ENCODE results near the gene MUC20. TPM values are rescaled to one million over a fixed set of nuclear protein-coding genes. Genes with fewer than 3 reads are reported as not detected.

Gene MUC20
- total and polyA plus RNA-seq, 9 of the 15 experiments (the other 6 are each of a cell fraction or from before 2014, with no cell fraction given): 0.03 to 0.23 (median 0.15) TPM; not detected in 3

GRCh38 chr3:195761567-195762248, 40.9 kb downstream of the MUC20 start (continued):
- TF ChIP-seq AFF4 (CRISPR knock-in tag; IDR thresholded peaks at IDR 0.05): no peak
- TF ChIP-seq, protein P1, sequence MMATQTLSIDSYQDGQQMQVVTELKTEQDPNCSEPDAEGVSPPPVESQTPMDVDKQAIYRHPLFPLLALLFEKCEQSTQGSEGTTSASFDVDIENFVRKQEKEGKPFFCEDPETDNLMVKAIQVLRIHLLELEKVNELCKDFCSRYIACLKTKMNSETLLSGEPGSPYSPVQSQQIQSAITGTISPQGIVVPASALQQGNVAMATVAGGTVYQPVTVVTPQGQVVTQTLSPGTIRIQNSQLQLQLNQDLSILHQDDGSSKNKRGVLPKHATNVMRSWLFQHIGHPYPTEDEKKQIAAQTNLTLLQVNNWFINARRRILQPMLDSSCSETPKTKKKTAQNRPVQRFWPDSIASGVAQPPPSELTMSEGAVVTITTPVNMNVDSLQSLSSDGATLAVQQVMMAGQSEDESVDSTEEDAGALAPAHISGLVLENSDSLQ (IDR thresholded peaks at IDR 0.05): no peak
- TF ChIP-seq HIVEP1 (CRISPR knock-in tag; IDR thresholded peaks at IDR 0.05): no peak
- no peak for TF ChIP-seq CSDE1 (IDR thresholded peaks at IDR 0.05)
- no peak for TF ChIP-seq ZBTB40 (IDR thresholded peaks at IDR 0.05)
- no peak for TF ChIP-seq ZBTB40 (CRISPR knock-in tag; IDR thresholded peaks at IDR 0.05)
